Kidney epithelial cell (primary cell): ENCODE measurements around the gene PHLDB3. TPM values are rescaled to one million over a fixed set of nuclear protein-coding genes. Genes with fewer than 3 reads are reported as not detected.

Source experiments
- DNase-seq: peaks from one replicate; pipeline ENCODE4 v3.0.0-alpha.2; 2010; ENCODE audit warnings: low read depth
- H3K27me3 ChIP-seq: 2 replicates; pipeline ENCODE4 v1.6.0; 2011; ENCODE audit warnings: low read length; ENCODE audit not compliant: control insufficient read depth, insufficient read depth
- H3K36me3 ChIP-seq: 2 replicates; pipeline ENCODE4 v1.5.1; 2011; ENCODE audit warnings: low read length; ENCODE audit not compliant: control insufficient read depth, insufficient read depth
- H3K4me3 ChIP-seq: 2 replicates; pipeline ENCODE4 v1.5.1; 2011; ENCODE audit warnings: low read depth, mild to moderate bottlenecking, control low read depth, low read length
- CTCF ChIP-seq: IDR thresholded peaks from 2 replicates; pipeline ENCODE4 v1.5.1; 2011; ENCODE audit warnings: mild to moderate bottlenecking, moderate library complexity, low read length, control low read depth, inconsistent platforms; ENCODE audit not compliant: insufficient read depth, poor library complexity, severe bottlenecking
- total RNA-seq: library from RNA; depleted of rRNA; stranded (reverse); fragments of >200 nt; gene quantifications from 2 replicates; pipeline ENCODE4 v1.2.3, GENCODE V29; 2015

Gene PHLDB3
- total RNA-seq, 1 donor from 2014 or later = 15.8 TPM

GRCh38 chr19:43430976-43431375, 73.6 kb downstream of the PHLDB3 start:
- no peak for TF ChIP-seq CTCF
- no peak for DNase-seq
- H3K27me3 ChIP-seq = no peaks in the 10 kb centered on the region
- H3K4me3 ChIP-seq = no peak overlapping the region
- H3K36me3 ChIP-seq = no peaks in the 10 kb centered on the region

GRCh38 chr19:43430142-43430710, 74.3 kb downstream of the PHLDB3 start:
- no peak for DNase-seq
- Histone ChIP-seq H3K36me3 (no peaks in the 10 kb centered on the region), H3K4me3 (no peak overlapping the region), H3K27me3 (no peaks in the 10 kb centered on the region)
- no peak for TF ChIP-seq CTCF

- Histone ChIP-seq H3K4me3 (no peak overlapping the region), H3K27me3 (no peaks in the 10 kb centered on the region), H3K36me3 (no peaks in the 10 kb centered on the region)
- no peak for TF ChIP-seq CTCF
- no peak for DNase-seq
Measured at GRCh38 chr19:43429395-43429794, 75.2 kb downstream of the PHLDB3 start.

- TF ChIP-seq CTCF = peak; percentile 44
- Histone ChIP-seq H3K36me3 (no peaks in the 10 kb centered on the region), H3K27me3 (no peaks in the 10 kb centered on the region), H3K4me3 (no peak overlapping the region)
- DNase-seq = no peak
Measured at GRCh38 chr19:43425567-43426392, 78.8 kb downstream of the PHLDB3 start.

Other genes with a start within 250 kb of the PHLDB3 start
- gene PSG9, start 235.2 kb downstream of the PHLDB3 start, total RNA-seq = not detected in 2 replicates
- gene CD177, start 151.1 kb downstream of the PHLDB3 start, total RNA-seq = 0.13 and 0.27 TPM in 2 replicates
- gene TEX101, start 89.9 kb downstream of the PHLDB3 start, total RNA-seq = not detected in 2 replicates
- gene LYPD3, start 39.1 kb downstream of the PHLDB3 start, total RNA-seq = 0.33 and 0.62 TPM in 2 replicates
- gene ETHE1, start 22.5 kb upstream of the PHLDB3 start, total RNA-seq = 77.8 and 80.4 TPM in 2 replicates
- gene ZNF575, start 28.4 kb upstream of the PHLDB3 start, total RNA-seq = not detected in 2 replicates
- gene XRCC1, start 70.8 kb upstream of the PHLDB3 start, total RNA-seq = 32.9 and 38.1 TPM in 2 replicates
- gene PINLYP, start 71.1 kb upstream of the PHLDB3 start, total RNA-seq = 3.1 and 5.8 TPM in 2 replicates
- 49.6 and 56.2 TPM in 2 replicates for gene IRGQ, start 91.4 kb upstream of the PHLDB3 start, total RNA-seq
- gene ZNF576, start 91.8 kb upstream of the PHLDB3 start, total RNA-seq = 6.2 and 21.9 TPM in 2 replicates
- gene SRRM5, start 107.3 kb upstream of the PHLDB3 start, total RNA-seq = 0.46 TPM in 1 of 2 replicates, not detected in the other
- gene ZNF428, start 114.9 kb upstream of the PHLDB3 start, total RNA-seq = 71.7 and 82.2 TPM in 2 replicates
- 21.9 and 25.9 TPM in 2 replicates for gene CADM4, start 135.1 kb upstream of the PHLDB3 start, total RNA-seq
- 319 and 341 TPM in 2 replicates for gene PLAUR, start 165.4 kb upstream of the PHLDB3 start, total RNA-seq
- gene IRGC, start 211.3 kb upstream of the PHLDB3 start, total RNA-seq = not detected in 2 replicates